Measurements from ENCODE around the gene IGSF21.

GRCh38 chr1:18128298-18128697 lies 20.7 kb downstream of the IGSF21 start:
- no peak for TF ChIP-seq CTCF (IDR thresholded peaks at IDR 0.05)
- no peak for TF ChIP-seq EZH2 (IDR thresholded peaks at IDR 0.05; ENCODE audit: borderline replicate concordance, insufficient read depth, low read depth, low read length, poor library complexity, severe bottlenecking)
